Thymus (tissue), 11 donors: ENCODE measurements around the gene FBN3. TPM values are rescaled to one million over a fixed set of nuclear protein-coding genes. Genes with fewer than 3 reads are reported as not detected.

Experiments
- DNase-seq, 9 donors: peaks; one replicate each; pipeline ENCODE4 v3.0.0-alpha.2; 2013; ENCODE audit warnings: low spot score in 9 of 9, low read depth in 6 of 9, missing footprints in 1 of 9
- H3K27ac ChIP-seq, 2 donors: one replicate each; pipeline ENCODE4 v1.5.1; 2013; ENCODE audit warnings: control low read depth in 1 of 2, low read depth in 1 of 2, low read length in 1 of 2, mild to moderate bottlenecking in 1 of 2, moderate library complexity in 1 of 2
- H3K27me3 ChIP-seq, 2 donors: one replicate each; pipeline ENCODE4 v1.5.1; 2013; ENCODE audit warnings: low read length in 1 of 2; ENCODE audit not compliant: control insufficient read depth in 2 of 2, insufficient read depth in 1 of 2
- H3K36me3 ChIP-seq, 2 donors: one replicate each; pipeline ENCODE4 v1.5.1; 2013; ENCODE audit warnings: low read length in 1 of 2, mild to moderate bottlenecking in 1 of 2, moderate library complexity in 1 of 2; ENCODE audit not compliant: control insufficient read depth in 2 of 2, insufficient read depth in 2 of 2
- H3K4me1 ChIP-seq, 2 donors: one replicate each; pipeline ENCODE4 v1.5.1; 2013; ENCODE audit warnings: low read length in 2 of 2; ENCODE audit not compliant: control insufficient read depth in 2 of 2, insufficient read depth in 2 of 2
- H3K4me3 ChIP-seq, 2 donors: one replicate each; pipeline ENCODE4 v1.5.1; 2013; ENCODE audit warnings: low read length in 2 of 2, control low read depth in 1 of 2, mild to moderate bottlenecking in 1 of 2
- H3K9me3 ChIP-seq, 2 donors: one replicate each; pipeline ENCODE4 v1.5.1; 2013; ENCODE audit warnings: low read length in 1 of 2, mild to moderate bottlenecking in 1 of 2; ENCODE audit not compliant: control insufficient read depth in 2 of 2, insufficient read depth in 1 of 2
- WGBS: extraction: QIAGEN DNeasy Blood & Tissue Kit; methylation state at CpG from one replicate; pipeline ENCODE4 v1.1.7; 2013; 5-methylcytosine and 5-hydroxymethylcytosine counted together
- polyA plus RNA-seq: library from polyadenylated mRNA; stranded (reverse); fragments of 200-250 nt; gene quantifications from one replicate; pipeline ENCODE4 v1.2.3, GENCODE V29; 2013
- total RNA-seq: library from RNA; stranded (reverse); fragments of 120-200 nt; gene quantifications from one replicate; pipeline ENCODE4 v1.2.4, GENCODE V29; 2013
- donor health status: healthy.

FBN3 gene
- total and polyA plus RNA-seq, 2 donors = 0.16 to 0.61 TPM

DNA sequence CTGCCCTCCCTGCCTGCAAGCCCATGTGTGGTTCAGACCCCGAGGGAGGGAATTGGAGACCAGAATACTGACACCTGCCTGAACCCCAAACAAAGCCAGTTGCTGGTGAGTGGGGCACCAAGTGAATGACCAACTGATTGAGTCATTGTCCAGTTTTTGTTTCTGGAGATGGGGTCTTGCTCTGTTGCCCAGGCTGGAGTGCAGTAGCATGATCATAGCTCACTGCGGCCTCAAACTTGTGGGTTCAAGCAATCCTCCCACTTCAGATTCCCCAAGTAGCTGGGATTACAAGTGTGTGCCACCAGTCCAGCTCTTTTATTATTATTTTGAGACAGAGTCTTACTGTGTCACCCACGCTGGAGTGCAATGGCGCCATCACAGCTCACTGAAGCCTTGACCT, 92.9 kb downstream of the FBN3 start:
- Histone ChIP-seq H3K4me1 (peaks cover 0 to 9% of the 10 kb centered on the region in 2 donors), H3K4me3 (no peak overlapping the region), H3K36me3 (no peaks in the 10 kb centered on the region), H3K9me3 (no peaks in the 10 kb centered on the region), H3K27ac (no peak overlapping the region), H3K27me3 (no peaks in the 10 kb centered on the region)
- 96% methylated on average over 4 of the region's 4 CpGs for WGBS
- no peak for DNase-seq

- Histone ChIP-seq H3K27me3 (peaks cover 0 to 12% of the 10 kb centered on the region in 2 donors), H3K36me3 (no peaks in the 10 kb centered on the region), H3K4me1 (peaks cover 0 to 20% of the 10 kb centered on the region in 2 donors), H3K27ac (no peak overlapping the region), H3K9me3 (peaks cover 0 to 8% of the 10 kb centered on the region in 2 donors), H3K4me3 (peak overlapping the region in 1 of 2 donors; percentile 26)
- 78% methylated on average over 9 of the region's 9 CpGs for WGBS
- no peak for DNase-seq
Observed at GRCh38 chr19:8054169-8054568, 95.2 kb downstream of the FBN3 start.

- no peak for DNase-seq
- Histone ChIP-seq H3K27me3 (peaks cover 0 to 15% of the 10 kb centered on the region in 2 donors), H3K4me1 (peaks cover 0 to 20% of the 10 kb centered on the region in 2 donors), H3K9me3 (peaks cover 0 to 8% of the 10 kb centered on the region in 2 donors), H3K27ac (peak within 1 kb of the TSS in 1 of 2 donors; percentile 37), H3K36me3 (no peaks in the 10 kb centered on the region), H3K4me3 (peak within 1 kb of the TSS in 1 of 2 donors; percentile 26)
- WGBS = 73% methylated on average over 7 of the region's 7 CpGs
Observed at GRCh38 chr19:8052464-8052859, 96.9 kb downstream of the FBN3 start, which contains the start of gene CCL25. Gene CCL25, plus strand, starts transcription at chr19:8052760. Its CDS starts 290 bp downstream, at chr19:8053050.

DNA sequence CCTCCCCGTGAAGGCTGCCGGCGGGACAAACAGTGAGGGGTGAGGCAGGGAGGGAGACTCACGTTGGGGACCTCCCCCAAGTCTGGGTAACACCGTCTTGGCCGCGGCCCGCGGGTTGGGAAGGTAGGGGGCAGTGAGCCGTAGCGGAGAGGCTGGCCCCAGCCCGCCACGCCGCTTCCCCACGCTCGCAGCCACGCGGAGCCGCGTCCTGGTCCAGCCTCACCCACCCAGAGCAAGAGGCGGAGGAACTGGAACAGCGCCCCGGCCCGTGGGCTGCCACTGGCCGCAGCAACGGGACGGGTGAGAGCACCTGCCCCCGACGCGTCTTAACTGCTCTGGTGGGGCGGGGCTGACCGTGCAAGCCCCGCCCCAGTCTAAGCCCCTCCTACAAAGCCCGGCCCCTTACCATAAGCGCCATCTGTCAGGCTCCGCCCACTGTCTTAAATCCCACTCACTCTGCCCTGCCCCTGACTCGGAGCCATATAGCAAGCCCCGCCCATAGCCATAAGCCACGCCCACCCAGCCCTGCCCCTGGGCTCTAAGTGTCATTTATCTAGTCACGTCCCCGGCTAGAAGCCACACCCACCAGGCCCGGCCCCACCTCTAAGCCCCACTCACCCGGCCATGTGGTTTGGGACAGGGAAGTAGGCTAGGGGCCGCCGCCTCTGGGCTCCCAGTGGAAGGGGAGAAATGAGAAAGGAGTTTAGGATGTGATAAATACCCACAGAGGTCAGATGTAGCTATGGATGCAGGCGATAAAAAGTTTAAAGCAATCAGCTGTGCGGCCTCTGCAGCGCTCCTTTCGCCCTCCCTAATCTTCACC, 98.9 kb downstream of the FBN3 start:
- peak; percentile 52 to 87 (median 66) for DNase-seq
- H3K27me3 ChIP-seq = peaks cover 0 to 15% of the 10 kb centered on the region in 2 donors
- no peaks in the 10 kb centered on the region for H3K36me3 ChIP-seq
- no peak overlapping the region for H3K27ac ChIP-seq
- peaks cover 0 to 8% of the 10 kb centered on the region in 2 donors for H3K9me3 ChIP-seq
- peaks cover 0 to 20% of the 10 kb centered on the region in 2 donors for H3K4me1 ChIP-seq
- peak overlapping the region in 1 of 2 donors; percentile 20 for H3K4me3 ChIP-seq
- WGBS = 6% methylated on average over 49 of the region's 49 CpGs

DNA sequence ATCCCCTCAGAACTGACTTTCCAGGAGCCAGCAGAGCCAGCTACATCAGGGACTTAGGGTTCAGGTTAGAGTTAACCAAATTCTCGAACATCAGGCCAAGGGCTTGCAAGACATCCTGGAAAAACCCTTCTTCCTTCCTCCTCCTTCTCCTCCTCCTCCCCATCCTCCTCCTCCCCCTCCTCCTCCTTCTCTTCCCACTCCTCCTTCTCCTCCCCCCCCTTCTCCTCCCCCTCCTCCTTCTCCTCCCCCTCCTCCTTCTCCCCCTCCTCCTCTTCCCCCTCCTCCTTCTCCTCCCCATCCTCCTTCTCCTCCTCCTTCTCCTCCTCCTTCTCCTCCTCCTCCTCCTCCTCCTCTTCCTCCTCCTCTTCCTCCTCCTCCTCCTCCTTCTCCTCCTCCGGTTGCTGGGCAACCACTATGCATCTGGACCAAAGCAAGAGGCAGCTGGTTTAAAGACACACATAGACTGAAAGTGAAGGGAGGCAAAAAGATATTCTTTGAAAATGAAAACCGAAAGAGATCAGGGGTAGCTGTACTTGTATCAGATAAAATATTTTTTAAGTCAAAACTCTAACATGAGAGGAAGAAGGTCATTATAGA, 102.7 kb downstream of the FBN3 start:
- no peak for DNase-seq
- Histone ChIP-seq H3K9me3 (peaks cover 0 to 8% of the 10 kb centered on the region in 2 donors), H3K4me1 (peaks cover 0 to 12% of the 10 kb centered on the region in 2 donors), H3K36me3 (no peaks in the 10 kb centered on the region), H3K27me3 (peaks cover 0 to 15% of the 10 kb centered on the region in 2 donors), H3K4me3 (no peak overlapping the region), H3K27ac (no peak overlapping the region)
- 81% methylated on average over 3 of the region's 3 CpGs for WGBS

DNA sequence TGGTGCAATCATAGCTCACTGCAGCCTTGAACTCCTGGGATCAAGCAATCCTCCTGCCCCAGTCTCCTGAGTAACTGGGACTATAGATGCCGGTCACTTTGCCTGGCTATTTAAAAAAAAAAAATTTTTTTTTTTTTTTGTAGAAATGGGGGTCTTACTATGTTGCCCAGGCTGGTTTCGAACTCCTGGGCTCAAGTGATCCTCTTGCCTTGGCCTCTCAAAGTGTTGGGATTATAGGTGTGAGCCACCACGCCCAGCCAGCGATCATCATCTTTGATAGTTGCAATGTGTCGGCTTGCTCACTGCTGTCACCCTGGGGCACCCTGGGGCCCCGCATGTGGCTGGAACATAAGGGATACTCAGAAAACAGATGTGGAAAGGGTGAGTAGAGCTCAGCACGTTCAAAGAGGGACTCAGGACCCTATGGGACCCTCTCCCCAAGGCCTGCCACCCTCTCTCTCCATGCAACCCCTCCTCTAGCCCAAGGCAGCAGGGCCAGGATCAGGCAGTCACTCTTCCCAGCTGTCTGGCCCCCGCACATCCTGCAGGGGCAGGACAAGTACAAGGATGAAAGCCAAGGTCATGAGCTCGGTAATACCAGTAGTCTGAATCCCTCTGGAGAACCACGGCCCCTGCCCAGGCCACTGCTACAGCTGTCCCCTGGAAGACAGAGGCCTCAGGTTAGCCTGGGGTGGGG, 103.4 kb downstream of the FBN3 start:
- H3K27ac ChIP-seq = no peak overlapping the region
- no peak overlapping the region for H3K4me3 ChIP-seq
- no peak for DNase-seq
- H3K9me3 ChIP-seq = peaks cover 0 to 8% of the 10 kb centered on the region in 2 donors
- 94% methylated on average over 10 of the region's 10 CpGs for WGBS
- peaks cover 0 to 11% of the 10 kb centered on the region in 2 donors for H3K4me1 ChIP-seq
- no peaks in the 10 kb centered on the region for H3K36me3 ChIP-seq
- H3K27me3 ChIP-seq = peaks cover 0 to 15% of the 10 kb centered on the region in 2 donors

GRCh38 chr19:8044018-8044417, 105.4 kb downstream of the FBN3 start:
- H3K4me1 ChIP-seq = no peaks in the 10 kb centered on the region
- H3K4me3 ChIP-seq = no peak overlapping the region
- DNase-seq = no peak
- peaks cover 0 to 2% of the 10 kb centered on the region in 2 donors for H3K27me3 ChIP-seq
- H3K27ac ChIP-seq = no peak overlapping the region
- H3K36me3 ChIP-seq = no peaks in the 10 kb centered on the region
- no peaks in the 10 kb centered on the region for H3K9me3 ChIP-seq
- WGBS = 97% methylated on average over 10 of the region's 10 CpGs

GRCh38 chr19:8042900-8043299, 106.5 kb downstream of the FBN3 start:
- no peak overlapping the region for H3K4me3 ChIP-seq
- H3K9me3 ChIP-seq = no peaks in the 10 kb centered on the region
- DNase-seq = no peak
- H3K27ac ChIP-seq = no peak overlapping the region
- no peaks in the 10 kb centered on the region for H3K4me1 ChIP-seq
- no peaks in the 10 kb centered on the region for H3K36me3 ChIP-seq
- WGBS = 97% methylated on average over 9 of the region's 9 CpGs
- no peaks in the 10 kb centered on the region for H3K27me3 ChIP-seq

GRCh38 chr19:8041531-8041931, 107.9 kb downstream of the FBN3 start:
- Histone ChIP-seq H3K9me3 (no peaks in the 10 kb centered on the region), H3K36me3 (no peaks in the 10 kb centered on the region), H3K4me3 (no peak overlapping the region), H3K27me3 (no peaks in the 10 kb centered on the region), H3K27ac (no peak overlapping the region), H3K4me1 (no peaks in the 10 kb centered on the region)
- no peak for DNase-seq
- WGBS = 32% methylated on average over 7 of the region's 7 CpGs
